Memory B cell (primary cell): ENCODE results near the gene MAL.

Experiments used
- ATAC-seq: fragments of 150-1000 bp; cut with Tn5 transposase; 2 replicates; pipeline ENCODE4 v1.10.0; 2021; ENCODE audit warnings: low read depth, mild to moderate bottlenecking, moderate library complexity
- DNase-seq, 2 donors: peaks; one replicate each; pipeline ENCODE4 v3.0.0; 2022; ENCODE audit warnings: low spot score in 2 of 2
- H3K27ac Mint-ChIP-seq: one replicate; pipeline ENCODE4 v1.8.0; 2022; ENCODE audit warnings: mild to moderate bottlenecking, moderate library complexity, mixed read lengths
- H3K27me3 Mint-ChIP-seq: one replicate; pipeline ENCODE4 v1.8.0; 2022; ENCODE audit warnings: mixed read lengths
- H3K36me3 Mint-ChIP-seq: one replicate; pipeline ENCODE4 v1.8.0; 2022; ENCODE audit warnings: mild to moderate bottlenecking, mixed read lengths
- H3K4me1 Mint-ChIP-seq: one replicate; pipeline ENCODE4 v1.8.0; 2022; ENCODE audit warnings: mixed read lengths
- H3K4me3 Mint-ChIP-seq: one replicate; pipeline ENCODE4 v1.8.0; 2022; ENCODE audit warnings: mild to moderate bottlenecking, moderate library complexity, mixed read lengths
- H3K9me3 Mint-ChIP-seq: one replicate; pipeline ENCODE4 v1.8.0; 2022; ENCODE audit warnings: mixed read lengths

Gene MAL

DNA sequence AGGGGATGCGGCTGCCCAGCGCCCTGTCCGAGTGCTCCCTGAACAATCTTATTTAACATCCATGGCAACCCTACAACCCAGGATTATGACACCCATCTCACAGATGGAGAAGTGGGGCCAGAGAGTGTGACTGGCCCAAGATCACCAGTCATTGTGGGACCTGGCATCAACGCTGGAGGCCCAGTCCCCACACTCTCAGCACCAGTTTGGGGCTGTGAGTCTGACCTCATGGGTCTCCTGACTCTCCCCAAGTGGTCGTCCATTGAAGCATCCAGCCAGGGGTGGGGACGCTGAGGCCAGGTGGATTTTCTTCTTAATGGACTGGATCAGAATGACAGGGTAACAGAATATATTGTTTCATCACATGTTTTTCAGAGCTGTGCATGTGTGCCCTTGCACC is 24.5 kb downstream of the MAL start:
- H3K4me3 Mint-ChIP-seq = no peak overlapping the region
- H3K4me1 Mint-ChIP-seq = no peaks in the 10 kb centered on the region
- no peaks in the 10 kb centered on the region for H3K9me3 Mint-ChIP-seq
- H3K27me3 Mint-ChIP-seq = peaks cover 8% of the 10 kb centered on the region
- ATAC-seq (no peak), DNase-seq (no peak)
- H3K36me3 Mint-ChIP-seq = no peaks in the 10 kb centered on the region
- H3K27ac Mint-ChIP-seq = no peak overlapping the region

DNA sequence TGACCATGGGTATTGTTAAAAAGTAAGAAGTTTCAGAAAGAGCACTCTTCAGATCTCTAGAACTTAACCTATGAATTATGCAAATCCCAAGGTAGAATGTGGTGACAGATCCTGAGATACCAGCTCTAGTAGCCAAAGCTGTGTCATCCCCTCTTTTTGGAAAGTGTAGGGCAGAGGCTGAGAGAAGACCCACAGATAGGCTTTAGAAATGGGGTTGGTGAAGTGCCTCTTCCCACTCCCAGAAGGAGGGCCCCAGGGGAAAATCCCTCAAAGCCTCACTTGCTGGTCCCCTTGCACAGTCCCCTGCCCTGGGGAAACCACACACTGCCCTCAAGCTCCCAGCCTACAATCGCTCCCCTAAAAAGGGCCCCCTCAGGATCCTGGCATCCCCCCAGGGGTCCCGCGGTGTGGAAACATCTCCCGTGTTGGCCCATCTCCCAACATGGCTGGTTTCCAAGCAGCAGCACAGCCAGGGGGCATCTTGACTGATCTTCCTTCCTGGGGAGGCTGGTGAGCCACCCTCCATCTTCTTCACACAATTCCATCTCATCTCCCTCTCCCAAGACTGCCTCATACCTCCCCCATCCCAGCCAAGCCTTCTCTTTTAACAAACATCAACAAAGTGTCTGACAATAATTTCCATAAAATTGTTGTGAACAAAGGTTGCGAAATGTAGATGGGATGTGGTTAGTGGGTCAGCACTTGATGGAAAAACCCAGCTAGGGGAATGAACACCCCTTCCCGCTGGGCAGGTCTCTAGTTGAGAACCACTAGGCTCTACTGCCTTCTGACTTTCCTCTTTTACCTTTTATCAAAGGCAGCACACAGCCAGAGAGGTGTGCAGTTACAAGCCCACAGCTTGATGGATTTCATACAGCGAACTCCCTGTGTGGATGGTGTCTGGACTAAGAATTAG is 25.1 kb downstream of the MAL start:
- Mint-ChIP-seq H3K36me3 (no peaks in the 10 kb centered on the region), H3K9me3 (no peaks in the 10 kb centered on the region), H3K4me1 (no peaks in the 10 kb centered on the region), H3K27ac (no peak overlapping the region), H3K27me3 (peaks cover 6% of the 10 kb centered on the region), H3K4me3 (no peak overlapping the region)
- ATAC-seq (no peak), DNase-seq (no peak)

DNA sequence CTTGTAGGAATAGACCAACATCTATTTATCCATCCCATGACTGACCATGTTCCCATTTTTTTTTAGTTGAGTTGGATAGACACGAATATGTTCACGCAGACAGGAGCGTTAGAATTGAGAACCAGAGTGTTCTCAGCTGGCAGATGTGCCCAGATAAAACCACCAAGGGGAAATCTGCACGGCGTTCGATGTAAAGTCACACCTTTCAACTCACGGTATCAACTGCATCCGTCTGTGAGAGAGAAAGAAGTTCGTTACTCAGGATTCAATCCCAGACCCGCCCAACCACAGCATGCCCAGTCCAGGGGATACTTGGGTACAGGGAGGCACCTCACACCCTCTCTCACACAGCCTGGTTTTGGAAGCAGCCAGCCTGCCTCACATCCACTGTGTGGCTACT is 26.1 kb downstream of the MAL start:
- no peaks in the 10 kb centered on the region for H3K36me3 Mint-ChIP-seq
- ATAC-seq (no peak), DNase-seq (no peak)
- no peaks in the 10 kb centered on the region for H3K4me1 Mint-ChIP-seq
- no peak overlapping the region for H3K27ac Mint-ChIP-seq
- H3K27me3 Mint-ChIP-seq = peaks cover 7% of the 10 kb centered on the region
- no peaks in the 10 kb centered on the region for H3K9me3 Mint-ChIP-seq
- H3K4me3 Mint-ChIP-seq = no peak overlapping the region

DNA sequence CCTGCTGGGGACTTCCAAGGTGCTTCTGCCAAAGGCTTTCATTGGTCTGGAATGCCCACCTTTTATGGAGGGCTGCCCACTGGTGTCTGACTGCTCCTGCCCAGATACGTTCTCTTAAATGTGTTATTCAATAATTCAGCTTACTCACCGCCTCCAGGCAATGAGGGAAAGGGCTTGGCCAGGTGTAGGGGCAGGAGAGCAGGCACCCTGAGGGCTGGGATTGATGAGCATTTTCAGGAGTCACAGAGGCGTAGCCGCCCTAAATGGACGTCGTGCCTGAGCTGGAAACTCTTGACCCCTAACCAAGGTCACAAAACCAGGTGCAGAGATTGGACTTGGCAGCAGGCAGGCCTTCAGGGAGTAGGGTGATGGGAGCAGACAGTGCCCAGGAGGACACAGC is 26.8 kb downstream of the MAL start:
- Mint-ChIP-seq H3K4me1 (no peaks in the 10 kb centered on the region), H3K4me3 (no peak overlapping the region), H3K9me3 (no peaks in the 10 kb centered on the region), H3K36me3 (no peaks in the 10 kb centered on the region), H3K27me3 (peaks cover 7% of the 10 kb centered on the region), H3K27ac (no peak overlapping the region)
- DNase-seq (no peak), ATAC-seq (no peak)

DNA sequence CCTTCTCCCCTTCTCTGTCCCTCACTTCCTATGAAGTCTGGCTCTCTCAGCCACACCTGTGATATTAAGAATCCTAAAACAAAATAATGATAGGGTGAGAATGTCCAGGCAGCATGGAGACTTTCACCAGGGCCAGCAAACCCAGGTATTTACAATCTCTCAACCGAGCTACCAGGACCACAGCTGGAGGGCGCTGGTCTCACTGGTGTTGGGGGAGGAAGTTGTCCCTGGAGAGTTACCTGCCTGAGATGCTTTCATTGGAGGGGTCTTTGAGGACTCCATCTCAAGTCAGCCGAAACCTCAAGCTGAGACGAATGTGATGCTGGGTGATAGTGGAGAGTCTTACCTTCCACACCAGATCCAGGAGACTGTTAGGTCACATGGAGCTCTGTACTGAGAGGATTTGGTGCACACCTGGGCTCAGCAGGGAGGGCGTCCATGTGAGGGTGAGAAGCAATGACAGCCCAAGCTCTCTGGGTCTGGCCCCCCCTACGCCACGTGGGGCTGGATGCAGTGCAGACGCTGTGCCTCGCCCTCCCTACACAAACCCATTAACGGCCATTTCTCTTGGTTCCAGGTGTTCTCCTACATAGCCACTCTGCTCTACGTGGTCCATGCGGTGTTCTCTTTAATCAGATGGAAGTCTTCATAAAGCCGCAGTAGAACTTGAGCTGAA is 27.4 kb downstream of the MAL start:
- no peaks in the 10 kb centered on the region for H3K4me1 Mint-ChIP-seq
- H3K27ac Mint-ChIP-seq = no peak overlapping the region
- H3K9me3 Mint-ChIP-seq = no peaks in the 10 kb centered on the region
- DNase-seq (no peak), ATAC-seq (no peak)
- no peak overlapping the region for H3K4me3 Mint-ChIP-seq
- H3K36me3 Mint-ChIP-seq = no peaks in the 10 kb centered on the region
- peaks cover 7% of the 10 kb centered on the region for H3K27me3 Mint-ChIP-seq

DNA sequence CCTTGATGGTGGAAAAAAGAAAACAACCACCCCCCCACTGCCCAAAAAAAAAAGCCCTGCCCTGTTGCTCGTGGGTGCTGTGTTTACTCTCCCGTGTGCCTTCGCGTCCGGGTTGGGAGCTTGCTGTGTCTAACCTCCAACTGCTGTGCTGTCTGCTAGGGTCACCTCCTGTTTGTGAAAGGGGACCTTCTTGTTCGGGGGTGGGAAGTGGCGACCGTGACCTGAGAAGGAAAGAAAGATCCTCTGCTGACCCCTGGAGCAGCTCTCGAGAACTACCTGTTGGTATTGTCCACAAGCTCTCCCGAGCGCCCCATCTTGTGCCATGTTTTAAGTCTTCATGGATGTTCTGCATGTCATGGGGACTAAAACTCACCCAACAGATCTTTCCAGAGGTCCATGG is 28.0 kb downstream of the MAL start:
- Mint-ChIP-seq H3K9me3 (no peaks in the 10 kb centered on the region), H3K4me3 (no peak overlapping the region), H3K4me1 (no peaks in the 10 kb centered on the region), H3K27me3 (peaks cover 11% of the 10 kb centered on the region), H3K36me3 (no peaks in the 10 kb centered on the region), H3K27ac (no peak overlapping the region)
- no peak for DNase-seq
- ATAC-seq = no peak

DNA sequence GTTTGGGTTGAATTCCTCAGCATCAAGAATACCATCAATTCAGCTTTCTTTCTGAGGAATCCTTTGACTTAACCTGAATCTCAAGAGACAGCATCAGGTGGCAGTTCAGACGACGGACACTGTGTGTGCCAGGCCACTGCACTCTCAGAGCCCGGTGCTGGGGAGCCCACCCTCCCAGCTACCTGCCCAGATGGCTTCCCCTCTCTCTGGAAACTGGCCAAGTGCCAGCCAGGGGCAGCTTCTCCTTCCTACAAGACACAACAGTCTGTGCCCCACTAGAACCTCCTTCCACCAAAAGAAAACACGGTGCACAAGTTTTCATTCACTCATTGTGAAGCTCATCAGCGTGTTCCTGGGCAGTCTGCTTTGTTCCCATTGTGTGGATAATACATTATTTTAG is 28.5 kb downstream of the MAL start:
- Mint-ChIP-seq H3K4me1 (no peaks in the 10 kb centered on the region), H3K9me3 (no peaks in the 10 kb centered on the region), H3K36me3 (no peaks in the 10 kb centered on the region), H3K27ac (no peak overlapping the region), H3K4me3 (no peak overlapping the region), H3K27me3 (peaks cover 11% of the 10 kb centered on the region)
- DNase-seq = no peak
- no peak for ATAC-seq

DNA sequence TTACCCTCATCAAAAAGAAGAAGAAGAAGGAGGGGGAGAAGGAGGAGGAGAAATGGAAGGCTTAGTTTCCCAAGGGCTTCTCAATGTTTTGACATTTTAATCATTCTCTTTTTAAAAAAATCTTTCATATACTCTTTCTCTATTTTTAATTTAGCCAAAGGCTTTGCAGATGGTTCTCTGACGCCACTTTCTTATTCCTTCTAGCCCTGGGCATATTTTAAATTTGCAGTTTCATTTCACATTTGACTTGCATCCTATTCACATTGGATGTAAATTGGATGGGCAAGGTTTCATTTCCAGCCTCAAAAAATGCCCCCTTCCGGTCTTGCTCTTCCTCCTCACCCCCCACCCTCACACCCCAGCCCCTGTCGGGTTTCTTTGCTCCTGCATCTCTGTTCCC is 29.8 kb downstream of the MAL start:
- H3K27ac Mint-ChIP-seq = no peak overlapping the region
- no peaks in the 10 kb centered on the region for H3K9me3 Mint-ChIP-seq
- no peaks in the 10 kb centered on the region for H3K4me1 Mint-ChIP-seq
- ATAC-seq (no peak), DNase-seq (no peak)
- peaks cover 11% of the 10 kb centered on the region for H3K27me3 Mint-ChIP-seq
- H3K4me3 Mint-ChIP-seq = no peak overlapping the region
- H3K36me3 Mint-ChIP-seq = no peaks in the 10 kb centered on the region

DNA sequence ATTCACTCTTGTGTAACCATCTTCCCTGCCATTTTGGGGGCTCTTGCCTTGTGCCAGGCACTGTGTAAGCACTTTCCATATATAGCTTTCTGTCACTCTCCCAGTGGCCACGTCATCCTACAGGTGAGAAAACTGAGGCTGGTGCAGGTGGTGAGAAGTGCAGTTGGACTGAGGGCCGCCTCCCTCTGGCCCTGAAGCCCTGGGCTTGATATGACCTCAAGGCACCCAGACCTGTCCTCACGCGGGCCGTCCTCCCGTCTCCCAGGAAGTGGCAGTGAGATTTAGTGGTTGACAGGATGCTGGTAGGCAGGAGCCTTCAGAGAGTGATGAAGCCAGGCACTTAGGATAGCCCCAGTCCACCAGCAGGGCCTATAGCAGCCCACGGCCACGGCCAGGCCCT is 30.5 kb downstream of the MAL start:
- Mint-ChIP-seq H3K27ac (no peak overlapping the region), H3K4me3 (no peak overlapping the region), H3K9me3 (no peaks in the 10 kb centered on the region), H3K36me3 (no peaks in the 10 kb centered on the region), H3K4me1 (no peaks in the 10 kb centered on the region), H3K27me3 (peaks cover 9% of the 10 kb centered on the region)
- DNase-seq (no peak), ATAC-seq (no peak)

DNA sequence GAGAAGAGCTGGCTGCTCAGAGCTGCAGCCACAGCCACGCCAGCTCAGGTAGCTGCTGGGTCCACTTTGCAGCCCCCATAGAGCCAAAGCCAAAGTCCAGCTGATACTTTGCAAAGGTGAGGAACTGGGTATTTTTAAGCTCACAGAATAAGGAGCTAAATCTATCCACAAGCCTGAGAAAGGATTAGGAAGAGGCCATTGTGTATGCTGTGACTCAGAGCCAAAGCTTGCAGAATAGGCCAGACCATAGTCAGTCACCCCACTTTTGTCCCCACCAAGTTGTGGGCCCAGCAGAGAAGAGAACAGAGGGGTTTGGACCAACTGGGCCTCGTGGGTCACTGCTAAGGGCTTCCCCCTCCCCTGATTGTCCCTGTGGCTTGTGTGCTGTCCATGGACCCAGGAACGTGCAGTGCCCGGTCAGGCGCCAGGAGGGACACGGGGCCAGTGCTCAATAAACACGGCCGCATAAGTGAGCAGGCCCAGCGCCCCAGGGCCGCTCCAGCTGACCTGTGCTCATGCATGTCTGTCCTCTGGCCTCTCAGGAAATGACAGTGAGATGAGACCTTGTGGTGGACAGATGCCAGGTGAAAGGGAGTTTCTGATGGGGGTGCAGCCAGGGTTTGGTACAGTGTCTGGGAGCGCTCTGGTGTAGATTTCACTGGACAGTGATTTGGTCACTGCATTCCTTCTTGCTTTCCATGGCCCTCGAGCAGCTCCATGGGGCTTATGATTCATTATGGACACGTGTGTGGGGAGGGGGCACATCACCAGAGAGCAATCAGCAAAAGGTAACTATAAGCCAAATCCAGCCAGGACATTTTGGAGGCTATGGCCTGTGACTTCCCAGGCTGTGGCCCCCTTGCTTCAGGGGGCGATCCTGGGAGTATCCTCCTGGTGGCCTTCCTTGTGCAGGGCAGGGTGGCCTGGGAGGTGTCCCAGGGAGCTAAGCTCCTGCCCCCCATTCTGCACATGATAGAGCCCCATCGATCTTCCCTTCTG is 31.3 kb downstream of the MAL start:
- Mint-ChIP-seq H3K9me3 (no peaks in the 10 kb centered on the region), H3K27ac (no peak overlapping the region), H3K4me1 (no peaks in the 10 kb centered on the region), H3K27me3 (peaks cover 9% of the 10 kb centered on the region), H3K4me3 (no peak overlapping the region), H3K36me3 (no peaks in the 10 kb centered on the region)
- ATAC-seq (no peak), DNase-seq (no peak)

DNA sequence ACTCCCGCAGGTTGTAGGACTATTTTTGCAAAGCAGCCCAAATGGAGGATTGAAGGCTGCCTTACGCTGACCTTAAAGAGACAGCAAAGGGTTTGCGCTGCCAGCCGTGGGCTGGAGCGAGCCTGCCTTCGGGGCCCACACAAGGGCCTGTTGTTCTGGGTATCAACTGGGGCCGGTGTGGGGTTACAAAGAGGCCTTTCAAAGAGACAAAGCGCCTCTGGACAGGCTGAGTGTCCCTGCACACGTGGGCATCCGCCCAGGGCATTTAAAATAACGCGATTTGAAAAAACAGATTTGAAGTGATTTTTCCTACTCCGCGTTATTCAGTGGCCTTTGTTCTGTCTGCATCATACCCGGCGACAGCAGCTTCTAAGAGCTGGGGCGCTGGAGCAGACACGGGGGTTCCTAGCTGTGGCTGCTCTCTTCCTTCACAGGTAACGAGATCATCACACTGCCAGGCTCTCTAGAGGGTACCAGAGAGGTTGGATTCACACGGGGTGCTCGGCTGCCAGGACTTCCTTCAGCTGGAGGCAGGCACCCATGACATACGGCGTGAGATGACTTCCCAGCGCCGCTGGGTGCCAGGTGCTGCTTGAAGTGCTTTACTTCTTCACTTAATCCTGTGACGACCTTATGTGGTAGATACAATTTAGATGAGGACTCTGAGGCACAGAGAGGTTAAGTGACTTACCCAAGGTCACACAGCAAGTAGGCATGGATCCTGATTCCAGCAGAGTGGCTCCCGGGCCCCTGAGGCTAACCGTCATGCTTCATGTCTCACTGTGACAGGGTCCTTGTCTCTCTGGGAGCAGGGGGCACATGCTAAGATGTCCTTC is 32.2 kb downstream of the MAL start:
- DNase-seq = no peak
- no peaks in the 10 kb centered on the region for H3K9me3 Mint-ChIP-seq
- H3K27me3 Mint-ChIP-seq = peaks cover 12% of the 10 kb centered on the region
- peaks cover 5% of the 10 kb centered on the region for H3K4me1 Mint-ChIP-seq
- no peak for ATAC-seq
- H3K27ac Mint-ChIP-seq = no peak overlapping the region
- no peaks in the 10 kb centered on the region for H3K36me3 Mint-ChIP-seq
- no peak overlapping the region for H3K4me3 Mint-ChIP-seq

DNA sequence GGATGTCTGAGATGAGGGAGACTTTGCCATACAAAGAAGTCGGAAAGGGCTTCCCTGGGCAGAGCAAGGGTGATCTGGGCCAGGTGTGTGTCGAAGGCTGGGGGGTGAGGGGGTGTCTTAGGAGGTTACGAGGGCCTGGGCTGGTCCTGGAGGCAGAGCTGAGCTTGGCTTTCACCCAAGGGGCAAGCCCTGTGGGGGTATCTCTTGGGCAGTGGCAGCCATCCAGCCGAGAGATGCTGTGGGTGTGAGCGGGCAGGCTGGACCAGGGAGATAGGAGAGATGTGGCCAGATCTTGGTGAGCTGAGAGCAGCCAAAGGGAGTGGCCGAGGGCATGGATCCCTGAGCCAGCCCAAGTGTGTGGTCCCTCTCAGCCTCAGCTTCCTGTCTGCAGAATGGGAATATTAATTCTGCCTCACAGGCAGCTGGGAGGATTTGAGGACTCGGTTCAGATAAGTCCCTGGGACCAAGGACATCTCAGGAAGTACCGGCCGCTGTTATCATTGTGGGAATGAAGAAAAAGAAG is 33.0 kb downstream of the MAL start:
- Mint-ChIP-seq H3K27me3 (peaks cover 12% of the 10 kb centered on the region), H3K9me3 (no peaks in the 10 kb centered on the region), H3K4me1 (peaks cover 8% of the 10 kb centered on the region), H3K36me3 (no peaks in the 10 kb centered on the region), H3K27ac (no peak overlapping the region), H3K4me3 (no peak overlapping the region)
- ATAC-seq = no peak
- DNase-seq = no peak

DNA sequence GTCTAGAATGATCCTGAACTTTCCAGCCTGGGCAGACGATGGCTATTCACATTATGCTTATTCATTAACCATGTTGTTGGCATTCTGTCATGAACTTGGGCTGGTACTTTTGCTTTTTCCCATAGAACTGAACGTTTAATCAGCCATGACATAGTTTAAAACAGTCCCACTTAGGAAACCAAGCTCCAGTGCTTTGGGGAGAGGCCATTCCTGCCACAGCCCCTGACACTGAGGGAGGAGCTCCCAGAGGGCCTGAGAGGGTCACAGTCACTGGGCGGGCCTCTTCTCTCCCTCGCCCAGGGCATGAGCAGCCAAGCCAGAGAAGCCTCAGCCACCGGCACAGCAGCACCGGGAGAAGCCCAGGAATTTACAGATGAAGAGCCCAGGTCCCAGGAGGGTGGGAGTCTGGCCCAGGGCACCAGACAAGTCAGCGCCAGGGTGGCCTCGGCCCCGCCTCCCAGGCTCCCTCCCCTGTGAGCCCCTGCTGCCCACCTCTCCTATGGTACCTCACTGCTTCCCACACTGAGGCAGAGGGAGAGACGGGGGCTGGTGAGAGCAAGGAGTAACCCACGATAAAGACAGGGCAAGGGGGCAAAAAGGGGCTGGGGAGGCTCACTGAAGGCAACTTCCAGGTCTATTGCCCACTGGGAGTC is 33.6 kb downstream of the MAL start:
- DNase-seq (no peak), ATAC-seq (no peak)
- peaks cover 11% of the 10 kb centered on the region for H3K4me1 Mint-ChIP-seq
- no peak overlapping the region for H3K27ac Mint-ChIP-seq
- H3K36me3 Mint-ChIP-seq = no peaks in the 10 kb centered on the region
- H3K9me3 Mint-ChIP-seq = no peaks in the 10 kb centered on the region
- H3K27me3 Mint-ChIP-seq = peaks cover 15% of the 10 kb centered on the region
- H3K4me3 Mint-ChIP-seq = no peak overlapping the region
